ENCODE data around the gene GIPC1. TPM values are rescaled to one million over a fixed set of nuclear protein-coding genes. Genes with fewer than 3 reads are reported as not detected.

Gene GIPC1
- total and polyA plus RNA-seq, 2 of the 4 experiments (the other 2 are of a cell fraction) = 74.2 to 133 TPM

- BruUV-seq (replicated peaks) = no TSS peak
Measured at GRCh38 chr19:14450168-14450874, 45.6 kb downstream of the GIPC1 start.

More at GRCh38 chr19:14450168-14450874, 45.6 kb downstream of the GIPC1 start:
- Histone ChIP-seq H3K56ac (ENCODE audit: extremely low read depth, insufficient read depth, low read length) (no peak overlapping the region), H4K8ac (ENCODE audit: low read depth in 2 of 2, low read length in 2 of 2) (no peak overlapping the region), H3K4ac (ENCODE audit: low read depth, low read length) (no peak overlapping the region), H3K9ac (ENCODE audit: low read depth, low read length) (no peak overlapping the region), H3K4me1 (ENCODE audit: control insufficient read depth, insufficient read depth, low read length) (no peaks in the 10 kb centered on the region), H2AK9ac (replicated peaks; ENCODE audit: low read depth, low read length, poor library complexity) (no peak overlapping the region), H2BK120ac (ENCODE audit: low read depth, low read length) (no peak overlapping the region), H2AFZ (replicated peaks; ENCODE audit: low read length, poor library complexity) (no peak overlapping the region), H3K36me3 (ENCODE audit: control insufficient read depth, insufficient read depth, low read length) (peaks cover 60% of the 10 kb centered on the region), H2AK5ac (ENCODE audit: low read depth, low read length) (no peak overlapping the region), H3K23ac (ENCODE audit: low read depth, low read length) (no peak overlapping the region), H3K27ac (ENCODE audit: insufficient read depth, low read length) (no peak overlapping the region), H2BK15ac (ENCODE audit: low read depth, low read length) (no peak overlapping the region), H4K20me1 (ENCODE audit: insufficient read depth, low read length) (peaks cover 4% of the 10 kb centered on the region), H3K9me1 (ENCODE audit: insufficient read depth, low read length) (peaks cover 11% of the 10 kb centered on the region), H3K18ac (ENCODE audit: low read depth, low read length) (no peak overlapping the region), H3K14ac (replicated peaks; ENCODE audit: low read depth, low read length) (no peak overlapping the region), H4K5ac (ENCODE audit: low read depth, low read length) (no peak overlapping the region), H2BK5ac (ENCODE audit: low read depth, low read length, poor library complexity, severe bottlenecking) (no peak overlapping the region), H3K4me2 (ENCODE audit: low read depth, low read length) (no peak overlapping the region), H3K9me3 (ENCODE audit: control insufficient read depth, insufficient read depth, low read length) (no peaks in the 10 kb centered on the region), H3K4me3 (ENCODE audit: insufficient read depth, low read depth, low read length) (no peak overlapping the region), H3K79me1 (ENCODE audit: low read depth in 1 of 2, low read length in 2 of 2) (peaks cover 0 to 14% of the 10 kb centered on the region in 2 experiments; a peak in 3 of 4 replicates), H2BK20ac (ENCODE audit: low read depth, low read length) (no peak overlapping the region), H4K91ac (ENCODE audit: insufficient read depth, low read depth, low read length) (no peak overlapping the region), H3K27me3 (ENCODE audit: control insufficient read depth, insufficient read depth, low read length) (no peaks in the 10 kb centered on the region)
- POLR2A ChIA-PET (ENCODE audit: unreplicated experiment) = no interaction called here
- intact Hi-C loops (cut with micrococcal nuclease) = no loop called here
- peak; percentile 76 for ATAC-seq (ENCODE audit: low read depth)
- no peak for DNase-seq
- TF ChIP-seq RFX5 (IDR thresholded peaks at IDR 0.05; ENCODE audit: low read depth, low read length) = no peak
- no peak for TF ChIP-seq MXI1 (IDR thresholded peaks at IDR 0.05; ENCODE audit: borderline replicate concordance, low read depth, low read length)
- TF ChIP-seq RCOR1 (IDR thresholded peaks at IDR 0.05; ENCODE audit: insufficient replicate concordance, low read length) = no peak
- TF ChIP-seq ELK1 (IDR thresholded peaks at IDR 0.05; ENCODE audit: borderline replicate concordance, low read depth, low read length) = no peak
- no peak for TF ChIP-seq CTCF (conservative IDR thresholded peaks at IDR 0.05; ENCODE audit: low read depth, low read length)
- no peak for TF ChIP-seq NFE2L2 (IDR thresholded peaks at IDR 0.05; ENCODE audit: low read depth, low read length)
- no peak for TF ChIP-seq SMC3 (IDR thresholded peaks at IDR 0.05; ENCODE audit: low read depth, low read length)
- CTCF ChIA-PET = no interaction called here
- in situ Hi-C loops (cut with MboI; ENCODE audit: low sequenced_read_pairs) = no loop called here
- WGBS, 2 experiments (ENCODE audit: extremely low coverage in 2 of 2, insufficient read length in 1 of 2) = 95% methylated on average over 21 of the region's 30 CpGs; no CpG with 5 or more reads in 1 of the 2 experiments
- dilution Hi-C loops (cut with HindIII; ENCODE audit: low sequenced_read_pairs, unreplicated experiment) = no loop called here
